ENCODE measurements around the gene PHLDB3. TPM values are rescaled to one million over a fixed set of nuclear protein-coding genes. Genes with fewer than 3 reads are reported as not detected.

Gene PHLDB3
- total and polyA plus RNA-seq, 2 of the 13 experiments (the other 11 are each of a cell fraction or from before 2014, with no cell fraction given): 11.3 to 14.5 TPM

DNA sequence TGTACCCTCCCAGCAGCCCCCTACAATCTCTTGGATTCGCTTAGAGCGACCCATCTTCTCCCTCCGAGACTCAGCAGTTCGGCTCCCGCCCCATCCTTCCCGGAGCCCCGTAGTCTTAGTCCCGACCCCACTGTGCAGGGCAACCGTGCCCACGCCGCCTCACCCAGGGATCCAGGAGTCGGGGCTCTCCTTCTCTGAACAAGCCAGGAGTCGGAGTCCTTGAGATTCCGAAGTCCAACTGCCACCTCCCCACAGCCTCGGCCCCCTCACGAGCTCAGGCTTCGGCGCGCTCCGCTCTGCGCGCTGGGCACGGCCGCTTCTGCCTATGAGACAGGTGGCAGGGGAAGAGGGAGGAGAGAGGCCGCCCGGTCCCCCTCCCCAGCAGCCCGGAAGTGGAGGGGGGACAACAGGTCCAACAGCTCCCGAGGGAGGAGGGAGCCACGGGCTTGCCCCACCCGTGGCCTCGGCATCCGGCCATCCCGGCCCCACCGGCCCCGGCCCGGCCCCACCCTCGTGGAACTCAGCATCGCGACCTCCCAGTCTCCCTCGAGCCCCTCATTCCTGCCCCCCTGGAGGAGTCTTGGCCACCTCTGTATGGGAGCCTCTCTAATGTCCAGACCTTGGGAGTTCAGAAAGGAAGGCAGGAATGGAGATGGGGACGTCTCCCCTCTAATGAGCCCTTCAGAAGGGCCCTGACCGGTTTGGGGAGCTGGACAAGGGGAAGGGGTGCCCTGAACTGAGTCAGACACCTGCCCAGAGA, at the start of gene PHLDB3 (continued):
- peak; percentile 62; the same call in 1 of the 2 replicates for TF ChIP-seq KDM5A (IDR thresholded peaks at IDR 0.05; ENCODE audit: borderline replicate concordance, low read length)
- TF ChIP-seq ATF7-NPFF (CRISPR knock-in tag; IDR thresholded peaks at IDR 0.05; ENCODE audit: low read depth): 0 out of 2 replicates have a peak, but pooled peaks have one; percentile 26
- 0 out of 2 replicates have a peak, but pooled peaks have one; percentile 71 for TF ChIP-seq EEA1 (CRISPR knock-in tag; IDR thresholded peaks at IDR 0.05; ENCODE audit: borderline replicate concordance)
- TF ChIP-seq MBNL3 (CRISPR knock-in tag; conservative IDR thresholded peaks at IDR 0.05): no peak
- 0 out of 2 replicates have a peak, but pooled peaks have one; percentile 3 for TF ChIP-seq ISL2 (CRISPR knock-in tag; IDR thresholded peaks at IDR 0.05)
- TF ChIP-seq ZNF567 (CRISPR knock-in tag; IDR thresholded peaks at IDR 0.05; ENCODE audit: borderline replicate concordance): no peak
- no peak; the same call in 1 of the 2 replicates for TF ChIP-seq ZNF556 (CRISPR knock-in tag; IDR thresholded peaks at IDR 0.05; ENCODE audit: borderline replicate concordance)
- TF ChIP-seq NRL (CRISPR knock-in tag; IDR thresholded peaks at IDR 0.05; ENCODE audit: borderline replicate concordance): 0 out of 2 replicates have a peak, but pooled peaks have one; percentile 11
- TF ChIP-seq ZNF335 (CRISPR knock-in tag; IDR thresholded peaks at IDR 0.05): 0 out of 2 replicates have a peak, but pooled peaks have one; percentile 14
- TF ChIP-seq ZSCAN21 (CRISPR knock-in tag; IDR thresholded peaks at IDR 0.05; ENCODE audit: borderline replicate concordance): peak; percentile 24; the same call in 1 of the 2 replicates
- peak; percentile 69 for TF ChIP-seq NR2C2 (CRISPR knock-in tag; IDR thresholded peaks at IDR 0.05; ENCODE audit: borderline replicate concordance)
- 0 out of 2 replicates have a peak, but pooled peaks have one; percentile 45 for TF ChIP-seq HES4 (CRISPR knock-in tag; IDR thresholded peaks at IDR 0.05; ENCODE audit: borderline replicate concordance)
- TF ChIP-seq GFI1 (CRISPR knock-in tag; IDR thresholded peaks at IDR 0.05; ENCODE audit: borderline replicate concordance): 0 out of 2 replicates have a peak, but pooled peaks have one; percentile 55
- TF ChIP-seq ELF1 (CRISPR knock-in tag; IDR thresholded peaks at IDR 0.05): peak; percentile 79
- TF ChIP-seq SP5 (CRISPR knock-in tag; IDR thresholded peaks at IDR 0.05; ENCODE audit: borderline replicate concordance, low read depth): 0 out of 2 replicates have a peak, but pooled peaks have one; percentile 25
- peak; percentile 91 for TF ChIP-seq GABPB1 (CRISPR knock-in tag; IDR thresholded peaks at IDR 0.05)
- TF ChIP-seq, protein P1, sequence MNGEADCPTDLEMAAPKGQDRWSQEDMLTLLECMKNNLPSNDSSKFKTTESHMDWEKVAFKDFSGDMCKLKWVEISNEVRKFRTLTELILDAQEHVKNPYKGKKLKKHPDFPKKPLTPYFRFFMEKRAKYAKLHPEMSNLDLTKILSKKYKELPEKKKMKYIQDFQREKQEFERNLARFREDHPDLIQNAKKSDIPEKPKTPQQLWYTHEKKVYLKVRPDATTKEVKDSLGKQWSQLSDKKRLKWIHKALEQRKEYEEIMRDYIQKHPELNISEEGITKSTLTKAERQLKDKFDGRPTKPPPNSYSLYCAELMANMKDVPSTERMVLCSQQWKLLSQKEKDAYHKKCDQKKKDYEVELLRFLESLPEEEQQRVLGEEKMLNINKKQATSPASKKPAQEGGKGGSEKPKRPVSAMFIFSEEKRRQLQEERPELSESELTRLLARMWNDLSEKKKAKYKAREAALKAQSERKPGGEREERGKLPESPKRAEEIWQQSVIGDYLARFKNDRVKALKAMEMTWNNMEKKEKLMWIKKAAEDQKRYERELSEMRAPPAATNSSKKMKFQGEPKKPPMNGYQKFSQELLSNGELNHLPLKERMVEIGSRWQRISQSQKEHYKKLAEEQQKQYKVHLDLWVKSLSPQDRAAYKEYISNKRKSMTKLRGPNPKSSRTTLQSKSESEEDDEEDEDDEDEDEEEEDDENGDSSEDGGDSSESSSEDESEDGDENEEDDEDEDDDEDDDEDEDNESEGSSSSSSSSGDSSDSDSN (CRISPR knock-in tag; IDR thresholded peaks at IDR 0.05): peak; percentile 50; the same call in 1 of the 2 replicates
- peak; percentile 65 for TF ChIP-seq SAP130 (CRISPR knock-in tag; IDR thresholded peaks at IDR 0.05; ENCODE audit: low read depth)
- peak; percentile 49 for TF ChIP-seq SAFB2 (CRISPR knock-in tag; IDR thresholded peaks at IDR 0.05; ENCODE audit: borderline replicate concordance, low read depth)
- TF ChIP-seq, protein P2, sequence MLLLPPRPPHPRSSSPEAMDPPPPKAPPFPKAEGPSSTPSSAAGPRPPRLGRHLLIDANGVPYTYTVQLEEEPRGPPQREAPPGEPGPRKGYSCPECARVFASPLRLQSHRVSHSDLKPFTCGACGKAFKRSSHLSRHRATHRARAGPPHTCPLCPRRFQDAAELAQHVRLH (CRISPR knock-in tag; IDR thresholded peaks at IDR 0.05; ENCODE audit: borderline replicate concordance, low read depth): 0 out of 2 replicates have a peak, but pooled peaks have one; percentile 20
- TF ChIP-seq ZNF451 (CRISPR knock-in tag; IDR thresholded peaks at IDR 0.05): peak; percentile 3; the same call in 1 of the 2 replicates
- 0 out of 2 replicates have a peak, but pooled peaks have one; percentile 54 for TF ChIP-seq ZNF891 (CRISPR knock-in tag; IDR thresholded peaks at IDR 0.05)
- TF ChIP-seq ZBTB38 (CRISPR knock-in tag; IDR thresholded peaks at IDR 0.05): peak; percentile 49; the same call in 1 of the 2 replicates
- TF ChIP-seq, protein P3, sequence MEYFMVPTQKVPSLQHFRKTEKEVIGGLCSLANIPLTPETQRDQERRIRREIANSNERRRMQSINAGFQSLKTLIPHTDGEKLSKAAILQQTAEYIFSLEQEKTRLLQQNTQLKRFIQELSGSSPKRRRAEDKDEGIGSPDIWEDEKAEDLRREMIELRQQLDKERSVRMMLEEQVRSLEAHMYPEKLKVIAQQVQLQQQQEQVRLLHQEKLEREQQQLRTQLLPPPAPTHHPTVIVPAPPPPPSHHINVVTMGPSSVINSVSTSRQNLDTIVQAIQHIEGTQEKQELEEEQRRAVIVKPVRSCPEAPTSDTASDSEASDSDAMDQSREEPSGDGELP (IDR thresholded peaks at IDR 0.05; ENCODE audit: borderline replicate concordance, low read depth): peak; percentile 34; the same call in 1 of the 2 replicates
- TF ChIP-seq DNMT1 (CRISPR knock-in tag; IDR thresholded peaks at IDR 0.05): 0 out of 2 replicates have a peak, but pooled peaks have one; percentile 25
- peak; percentile 27; the same call in 1 of the 2 replicates for TF ChIP-seq NCOR1 (IDR thresholded peaks at IDR 0.05; ENCODE audit: borderline replicate concordance, low read length)
